HG02678 (cell line): ENCODE data around the gene RETN.

ENCODE experiments used
- ATAC-seq: cut with Tn5 transposase; IDR thresholded peaks from one replicate; pipeline ENCODE4 v1.9.1; 2021; ENCODE audit warnings: mild to moderate bottlenecking, moderate library complexity; ENCODE audit not compliant: unreplicated experiment

Gene RETN, protein sequence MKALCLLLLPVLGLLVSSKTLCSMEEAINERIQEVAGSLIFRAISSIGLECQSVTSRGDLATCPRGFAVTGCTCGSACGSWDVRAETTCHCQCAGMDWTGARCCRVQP

DNA sequence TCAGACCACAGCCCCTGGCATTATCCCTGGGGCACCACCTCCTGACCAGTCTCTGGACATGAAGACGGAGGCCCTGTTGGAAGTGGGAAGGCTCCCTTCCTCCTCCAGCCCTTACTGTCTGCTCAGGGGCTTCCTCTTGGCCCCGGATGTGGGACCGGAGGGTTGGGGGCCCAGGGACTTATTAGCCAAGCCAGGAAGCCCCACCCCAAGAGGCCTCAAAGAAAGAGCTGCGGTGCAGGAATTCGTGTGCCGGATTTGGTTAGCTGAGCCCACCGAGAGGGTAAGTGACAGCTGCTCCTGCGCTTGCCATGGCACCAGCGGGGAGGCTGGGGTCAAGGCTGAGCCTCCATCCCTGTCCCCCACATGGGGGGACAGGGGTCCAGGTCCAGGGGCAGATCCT is at the start of gene RETN:
Gene RETN, plus strand, starts transcription at position 208 of the 400 bp plus-strand sequence. CDS start 278 bp downstream, outside the sequence.
- no peak for ATAC-seq

DNA sequence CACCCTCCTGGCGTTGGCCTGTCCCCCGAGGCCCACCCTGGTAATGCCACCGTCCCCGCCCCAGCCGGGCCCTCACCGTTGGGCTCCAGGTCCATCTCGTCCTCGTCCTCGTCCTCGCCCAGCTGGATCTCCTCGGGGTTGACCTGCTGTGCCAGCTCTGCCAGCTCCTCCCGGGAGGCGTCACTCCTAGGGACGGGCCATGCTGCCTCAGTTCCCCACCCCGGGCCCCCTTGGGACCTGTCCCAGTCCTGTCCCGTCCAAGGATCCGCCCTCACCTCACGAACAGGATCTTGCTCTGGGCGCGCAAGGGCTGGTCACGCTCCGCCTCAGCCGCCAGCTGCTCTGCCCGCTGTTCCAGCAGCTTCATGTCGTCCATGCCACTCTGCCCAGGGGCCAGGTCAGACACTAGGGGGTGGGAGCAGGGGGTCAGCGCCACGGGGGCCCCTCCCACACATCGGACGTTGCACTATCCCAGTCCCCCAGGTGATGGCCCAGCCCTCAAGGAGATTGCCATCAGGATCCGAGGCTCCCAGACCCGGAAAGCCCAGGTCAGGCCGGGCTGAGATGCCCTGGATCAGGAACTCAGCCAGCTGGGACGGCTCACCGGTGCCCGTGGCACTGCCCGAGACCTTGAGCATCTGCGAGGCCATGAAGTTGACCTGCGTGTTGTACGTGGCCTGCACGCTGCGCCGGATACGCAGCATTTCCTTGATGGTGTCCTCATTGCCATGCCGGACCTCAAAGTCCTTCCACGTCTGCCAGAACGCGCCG is 49.0 kb upstream of the RETN start:
- ATAC-seq = no peak

DNA sequence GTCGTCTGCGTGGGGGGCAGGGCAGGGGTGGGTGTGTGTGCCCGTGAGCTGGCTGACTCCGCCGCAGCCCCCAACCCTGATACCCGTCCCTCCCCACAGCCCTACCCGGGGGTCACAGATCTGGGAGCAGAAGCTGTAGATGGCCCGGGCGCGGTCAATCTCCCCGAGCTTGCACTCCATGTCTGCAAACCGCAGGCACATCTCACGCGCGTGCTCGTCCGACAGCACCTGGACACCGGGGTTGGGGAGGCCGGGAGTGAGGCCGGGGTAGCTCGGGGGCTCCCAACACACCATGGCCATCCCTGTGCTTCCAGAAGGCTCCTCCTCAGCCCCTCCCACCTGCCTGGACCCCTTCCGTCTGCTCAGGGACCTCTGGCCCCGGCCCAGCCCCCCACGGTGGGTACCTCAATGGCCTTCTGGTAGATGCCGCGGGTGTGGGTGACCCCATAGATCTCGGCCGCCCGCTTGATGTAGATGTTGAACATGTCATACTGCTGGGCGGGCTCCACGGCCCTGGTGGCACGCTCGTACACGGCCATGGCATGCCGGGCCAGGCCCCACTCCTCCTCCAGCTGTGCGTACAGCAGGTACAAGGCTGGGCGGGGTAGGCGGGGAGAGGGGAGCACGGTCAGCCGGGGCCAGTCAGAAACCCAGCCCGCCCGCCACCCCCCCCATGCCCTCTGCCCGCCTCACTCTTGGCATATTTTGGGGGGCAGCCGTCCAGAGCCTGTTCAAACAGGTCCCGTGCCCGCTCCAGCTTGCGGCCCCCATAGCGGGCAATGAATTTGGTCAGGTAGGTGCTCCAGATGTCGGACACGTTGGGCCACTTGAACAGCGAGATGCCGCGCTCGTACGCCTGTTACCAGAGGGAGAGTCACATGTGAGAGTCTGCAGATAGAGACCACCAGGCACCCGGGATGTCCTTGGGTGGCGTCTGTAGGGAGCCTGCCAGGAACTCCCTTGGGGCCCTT is 48.1 kb upstream of the RETN start:
- no peak for ATAC-seq

DNA sequence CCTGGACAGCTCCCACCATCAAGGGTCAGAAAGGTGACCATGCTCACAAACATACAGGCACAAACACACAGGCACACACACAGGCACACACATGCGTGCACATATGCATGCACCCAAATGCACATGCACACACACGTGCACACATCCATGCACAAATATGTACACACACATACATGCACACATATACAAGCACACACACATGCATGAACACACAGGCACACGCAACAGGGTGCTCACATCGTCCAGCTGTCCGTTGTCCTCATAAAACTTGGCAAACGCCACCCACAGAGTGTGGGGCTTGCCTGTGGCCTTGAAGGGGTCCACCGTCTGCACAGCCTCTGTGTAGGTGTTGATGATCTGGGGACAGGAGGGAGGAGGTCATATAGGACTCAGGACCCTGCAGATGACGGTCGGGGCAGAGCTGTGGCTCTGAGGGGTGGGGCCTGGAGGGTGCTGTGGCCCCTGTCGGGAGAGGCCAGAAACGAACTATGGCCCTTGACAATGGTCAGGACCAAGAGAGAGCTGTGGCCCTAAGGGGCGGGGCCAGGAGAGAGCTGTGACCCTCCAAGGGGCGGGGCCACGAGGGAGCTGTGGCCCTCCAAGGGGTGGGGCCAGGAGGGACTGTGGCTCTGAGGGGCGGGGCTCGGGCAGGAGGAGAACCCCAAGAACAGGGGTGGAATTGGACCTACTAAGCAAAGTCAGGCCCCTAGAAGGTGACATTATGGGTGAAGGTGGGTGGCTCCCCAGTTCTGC is 45.7 kb upstream of the RETN start:
- no peak for ATAC-seq

DNA sequence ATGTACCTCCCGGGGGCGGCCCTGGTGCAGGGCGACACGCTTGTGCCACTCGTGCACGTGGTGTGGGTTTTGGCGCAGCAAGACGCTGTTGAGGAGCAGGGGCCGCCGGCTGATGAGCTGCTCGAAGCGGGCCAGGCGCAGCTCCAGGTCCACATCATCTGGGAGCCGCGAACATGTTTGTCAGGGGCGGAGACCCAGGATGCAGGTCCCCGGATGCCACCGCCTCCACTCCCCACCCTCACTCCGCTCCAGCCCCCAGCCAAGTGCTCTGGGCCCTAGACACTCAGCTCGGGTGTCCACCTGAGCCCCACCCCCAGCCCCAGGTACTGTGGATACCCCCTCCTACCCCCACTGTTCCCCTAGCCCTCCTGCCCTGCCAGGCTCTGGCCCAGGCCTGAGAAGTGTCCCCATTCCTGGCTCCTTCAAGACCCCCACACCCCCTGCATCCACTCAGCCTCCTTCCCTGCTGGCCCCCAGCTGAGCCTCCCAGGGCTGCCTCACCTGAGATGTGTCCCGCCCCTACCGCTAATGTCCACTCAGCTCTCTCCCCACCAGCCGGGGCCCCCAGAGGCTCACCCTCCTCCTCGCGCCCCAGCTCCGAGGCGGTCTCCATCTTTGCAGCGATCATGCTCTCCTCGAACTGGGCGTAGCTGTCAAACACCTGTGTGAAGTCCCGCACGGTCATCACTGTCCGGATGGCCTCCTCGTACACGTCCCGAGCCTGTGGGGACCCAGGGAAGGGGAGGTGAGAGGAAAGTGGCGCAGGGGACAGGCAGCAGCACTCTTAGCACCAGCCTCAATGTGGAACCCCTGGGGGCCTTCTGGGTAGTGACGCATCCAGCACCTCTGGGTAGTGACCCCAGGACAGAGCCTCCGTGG is 44.9 kb upstream of the RETN start:
- ATAC-seq = no peak

DNA sequence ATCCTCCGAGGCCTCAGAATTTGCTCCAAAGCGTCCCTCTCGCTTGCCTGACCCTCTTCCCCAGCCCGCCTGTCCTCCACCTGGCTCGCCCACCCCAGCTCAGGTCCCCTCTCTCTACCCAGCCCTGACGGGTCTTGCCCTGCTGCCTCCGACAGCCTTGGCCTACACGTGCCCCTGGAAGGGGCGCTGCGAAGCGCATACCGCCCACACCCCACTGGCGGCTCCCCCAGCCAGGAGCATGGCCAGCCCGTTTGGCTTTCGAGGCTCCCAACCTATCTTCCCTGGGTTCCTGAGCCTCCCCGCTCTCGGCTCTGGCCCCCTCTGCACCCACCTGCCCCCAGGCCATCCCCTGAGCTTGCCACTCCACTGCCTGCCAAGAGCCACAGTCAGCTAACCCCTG is 44.0 kb upstream of the RETN start:
- ATAC-seq = no peak

DNA sequence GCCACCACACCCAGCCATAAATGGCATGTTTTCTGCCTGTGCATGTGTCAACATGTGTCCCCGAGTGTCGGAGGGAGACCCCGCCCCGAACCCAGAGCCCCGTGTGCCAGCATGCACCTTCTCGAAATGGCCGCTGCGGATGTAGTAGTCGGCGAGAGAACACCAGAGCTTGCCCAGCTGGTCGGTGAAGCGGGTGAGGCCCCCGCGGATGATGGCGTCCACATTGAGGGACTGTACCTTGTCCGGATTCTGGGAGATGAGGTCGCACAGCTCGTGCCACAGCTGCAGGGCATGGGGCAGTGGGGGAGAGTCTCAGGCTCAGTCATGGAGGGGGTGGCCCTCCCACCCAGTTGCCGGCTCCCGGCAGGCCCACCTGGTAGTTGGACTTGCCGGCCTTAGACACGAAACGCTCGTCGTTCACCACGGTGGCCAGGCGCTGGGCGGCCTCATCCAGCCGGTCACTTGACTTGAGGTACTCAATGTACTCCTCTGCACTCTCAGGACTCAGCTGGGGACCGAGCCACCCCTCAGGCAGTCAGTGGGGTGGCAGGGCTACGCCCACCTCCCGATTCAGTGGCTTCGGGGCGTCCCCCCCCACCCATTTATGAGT is 43.0 kb upstream of the RETN start:
- no peak for ATAC-seq

DNA sequence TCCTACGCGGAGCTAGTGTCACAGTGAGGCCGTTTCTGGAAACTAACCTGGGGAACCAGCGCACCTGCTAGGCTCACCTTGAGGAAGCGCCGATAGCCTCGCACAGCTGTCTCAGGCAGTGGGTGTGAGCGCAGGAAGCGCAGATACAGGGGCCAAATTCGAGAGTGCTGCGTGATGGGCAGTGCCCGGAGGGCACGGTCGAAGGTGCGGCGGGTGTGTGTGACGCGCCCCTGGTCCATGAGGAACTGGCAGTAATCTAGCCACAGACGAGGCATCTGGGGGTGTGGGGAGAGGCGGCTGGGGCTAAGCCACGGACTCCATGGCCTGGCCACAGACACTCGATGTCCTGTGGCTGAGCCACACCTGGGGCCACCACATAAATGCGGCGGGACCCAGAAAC is 41.7 kb upstream of the RETN start:
- no peak for ATAC-seq

DNA sequence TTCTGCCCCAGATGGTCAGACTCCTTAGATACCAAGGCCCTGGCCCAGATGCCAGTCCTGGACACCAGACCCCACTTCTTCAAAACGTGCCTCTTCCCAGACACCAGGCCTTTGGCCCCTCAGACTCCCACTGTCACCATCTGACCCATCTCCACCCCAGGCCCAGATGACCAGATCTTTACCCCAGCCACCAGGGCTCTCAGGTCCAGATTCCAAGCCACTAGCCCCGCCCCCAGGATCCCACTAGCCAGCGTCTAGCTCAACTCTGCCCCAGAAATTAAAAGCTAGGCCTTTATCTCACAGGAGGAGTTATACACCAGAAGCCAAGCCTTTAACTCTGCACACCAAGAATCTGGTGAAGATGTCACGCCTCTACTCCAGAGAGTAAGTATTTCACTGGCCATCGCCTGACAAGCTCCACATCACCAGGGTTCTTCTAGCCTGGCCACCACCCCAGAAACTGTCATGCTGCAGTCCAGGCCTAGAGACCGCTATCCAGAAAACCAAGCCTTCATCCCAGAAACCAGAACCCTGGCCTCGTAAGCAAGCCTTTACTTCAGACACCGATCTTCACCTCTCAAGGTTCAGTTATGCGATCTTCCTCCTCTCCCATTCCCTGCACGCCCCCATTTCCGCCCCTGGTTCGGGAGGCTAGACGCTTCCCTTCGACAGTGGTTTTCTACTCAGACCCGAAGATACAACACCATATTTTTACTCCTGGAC is 40.1 kb upstream of the RETN start:
- no peak for ATAC-seq

DNA sequence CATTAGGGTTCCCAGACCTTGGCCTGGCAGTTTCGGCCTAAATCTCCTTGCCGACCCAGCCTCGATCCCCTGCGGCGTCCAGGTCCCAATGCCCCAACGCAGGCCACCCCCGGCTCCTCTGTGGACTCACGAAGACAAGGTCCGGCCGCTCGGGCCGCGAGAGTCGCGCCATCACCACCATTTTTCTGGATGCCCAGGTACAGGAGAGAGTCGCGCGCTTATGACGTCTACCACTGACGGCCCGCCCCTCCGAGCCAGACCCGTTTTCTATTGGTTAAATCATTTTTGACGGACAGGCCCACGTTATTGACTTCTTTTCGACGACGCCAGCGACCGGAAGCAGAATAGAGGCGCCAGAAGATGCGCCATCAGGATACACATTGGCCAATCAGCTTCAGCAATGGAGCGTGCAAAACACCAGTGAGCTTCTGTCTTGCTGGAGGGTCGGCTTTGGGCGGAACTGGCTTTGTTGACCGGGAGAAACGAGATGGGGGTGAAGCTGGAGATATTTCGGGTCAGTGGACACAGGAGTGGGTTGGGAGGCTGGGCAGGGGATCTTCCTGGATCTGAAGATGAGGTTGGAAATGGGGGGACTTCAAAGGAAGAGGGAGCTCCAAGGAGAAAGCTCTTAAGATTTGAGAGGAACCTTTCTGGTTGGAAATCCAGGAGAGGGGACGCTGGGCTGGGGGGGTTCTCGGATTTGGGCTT is 39.3 kb upstream of the RETN start, which contains the start of the genes PET100 and XAB2:
Gene PET100, plus strand, starts transcription at position 447 of the 708 bp plus-strand sequence. Its CDS starts 41 bp downstream, at position 488.
Gene XAB2, minus strand, starts transcription at position 199 of the 708 bp plus-strand sequence. Its CDS starts 18 bp downstream, at position 181.
- peak; percentile 89 for ATAC-seq

DNA sequence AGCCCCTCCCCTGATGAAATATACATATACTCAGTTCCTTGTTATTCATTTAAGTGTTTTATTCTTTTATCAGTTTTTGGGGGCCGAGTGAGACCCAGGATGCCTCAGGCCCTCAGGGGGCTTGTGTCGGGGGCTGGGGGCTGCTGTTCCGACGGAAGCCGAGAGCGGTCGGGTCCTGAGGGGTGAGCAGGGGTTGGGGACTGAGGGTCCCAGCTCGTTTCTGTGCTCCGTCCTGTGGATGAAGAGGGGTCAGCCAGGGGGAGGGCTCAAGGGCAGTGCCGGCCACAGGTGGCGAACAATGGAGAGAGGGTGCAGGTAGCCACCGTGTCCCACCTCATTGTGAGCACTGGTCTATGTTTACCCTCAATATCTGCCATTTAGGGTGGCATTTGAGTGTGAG is 37.3 kb upstream of the RETN start:
- ATAC-seq = no peak

DNA sequence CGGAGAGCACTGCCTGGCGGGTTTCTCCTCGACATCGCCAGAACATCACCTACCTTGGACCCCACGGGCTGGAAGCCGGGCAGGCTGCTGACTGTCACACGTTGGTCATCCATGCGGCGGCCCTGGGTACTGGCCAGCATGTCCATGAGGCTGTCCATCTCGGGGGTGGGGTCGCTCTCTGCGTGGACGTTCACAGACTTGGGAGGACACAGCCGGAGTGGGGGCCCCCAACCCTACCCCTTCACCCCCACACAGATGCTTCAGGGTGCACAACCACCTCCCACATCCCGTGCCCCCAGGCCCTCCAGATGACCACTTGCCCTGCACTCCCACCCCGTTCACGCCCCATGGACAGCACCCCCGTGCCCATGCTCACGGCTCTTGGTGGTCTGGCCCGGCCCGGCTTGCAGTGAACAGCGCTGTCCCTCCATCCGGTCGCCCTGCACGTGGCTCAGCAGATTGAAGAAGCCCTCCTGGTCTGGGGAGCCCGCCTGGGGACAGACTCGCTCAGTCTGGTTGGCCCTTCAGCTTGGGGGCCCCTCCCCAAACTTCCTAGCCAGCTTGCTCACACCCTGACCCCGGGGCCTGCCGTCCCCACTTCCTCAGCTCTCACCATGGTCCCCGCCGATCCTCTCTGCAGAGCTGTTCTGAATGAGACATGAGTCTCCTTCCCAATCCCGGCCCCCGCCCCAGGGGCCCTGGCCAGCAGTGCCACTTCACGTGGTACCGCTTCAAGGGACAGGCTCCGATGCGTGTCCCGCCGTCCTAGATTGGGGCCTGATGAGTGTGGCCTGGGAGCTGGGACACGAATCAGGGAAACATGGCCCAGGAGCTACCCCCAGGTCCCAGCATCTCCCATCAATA is 36.3 kb upstream of the RETN start:
- no peak for ATAC-seq

DNA sequence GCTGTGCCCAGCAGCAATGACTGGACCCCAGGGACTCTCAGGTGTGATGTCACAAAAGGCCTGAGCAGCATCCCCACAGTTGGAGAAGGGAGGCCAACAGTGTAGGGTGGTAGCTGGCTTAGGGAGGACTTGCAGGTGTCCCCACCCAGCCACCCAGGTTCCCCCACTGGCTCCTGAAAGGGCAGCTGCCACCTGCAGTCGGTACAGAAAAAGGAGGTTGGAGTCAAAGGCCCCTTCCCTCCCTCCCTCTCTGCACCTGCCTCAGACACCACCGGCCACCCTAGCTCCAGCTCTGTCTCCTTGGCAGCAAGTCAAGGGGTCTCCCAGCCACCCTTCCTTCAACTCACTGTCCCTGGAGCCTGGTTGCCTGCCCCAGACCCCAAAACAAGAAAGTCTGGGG is 35.2 kb upstream of the RETN start, which contains the start of gene PCP2:
Gene PCP2, minus strand, starts transcription at position 22 of the 400 bp plus-strand sequence. CDS start 262 bp downstream, outside the sequence.
- ATAC-seq = no peak

DNA sequence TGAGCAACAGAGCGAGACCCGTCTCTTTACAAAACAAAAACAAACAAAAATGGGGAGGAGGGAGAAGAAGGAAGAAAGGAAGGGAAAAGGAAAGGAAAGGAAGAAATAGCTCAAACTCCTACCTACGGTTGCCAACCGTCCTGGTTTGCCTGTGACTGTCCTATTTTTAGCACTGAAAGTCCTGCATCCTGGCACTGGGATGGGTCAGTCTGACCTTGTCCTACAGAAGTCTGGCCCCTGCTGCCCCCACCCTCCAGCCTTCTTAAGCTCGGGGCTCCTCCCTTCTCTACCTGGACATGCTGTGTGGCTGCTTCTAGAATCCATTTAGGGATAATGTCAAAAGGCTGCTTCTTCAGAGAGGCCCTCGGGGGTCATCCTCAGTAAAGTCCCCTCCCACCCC is 33.2 kb upstream of the RETN start:
- ATAC-seq = no peak

DNA sequence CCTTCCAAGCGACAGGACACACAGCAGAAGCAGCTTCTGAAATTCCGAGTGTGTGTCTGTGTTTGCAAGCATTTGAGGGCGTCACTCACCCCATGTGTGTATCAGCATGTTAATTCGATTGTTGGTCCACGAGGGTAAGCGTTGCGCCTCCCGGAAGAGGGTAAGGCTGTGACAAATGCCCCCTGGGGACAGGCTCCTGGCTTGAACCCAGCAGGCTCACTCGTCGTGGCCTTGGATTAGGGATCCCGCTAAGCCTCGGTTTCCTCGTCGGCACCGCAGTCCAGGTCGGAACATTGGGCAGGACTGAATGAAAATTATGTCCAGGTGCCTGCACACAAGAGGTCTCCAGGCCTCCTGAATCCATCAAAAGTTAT is 32.5 kb upstream of the RETN start:
- no peak for ATAC-seq

DNA sequence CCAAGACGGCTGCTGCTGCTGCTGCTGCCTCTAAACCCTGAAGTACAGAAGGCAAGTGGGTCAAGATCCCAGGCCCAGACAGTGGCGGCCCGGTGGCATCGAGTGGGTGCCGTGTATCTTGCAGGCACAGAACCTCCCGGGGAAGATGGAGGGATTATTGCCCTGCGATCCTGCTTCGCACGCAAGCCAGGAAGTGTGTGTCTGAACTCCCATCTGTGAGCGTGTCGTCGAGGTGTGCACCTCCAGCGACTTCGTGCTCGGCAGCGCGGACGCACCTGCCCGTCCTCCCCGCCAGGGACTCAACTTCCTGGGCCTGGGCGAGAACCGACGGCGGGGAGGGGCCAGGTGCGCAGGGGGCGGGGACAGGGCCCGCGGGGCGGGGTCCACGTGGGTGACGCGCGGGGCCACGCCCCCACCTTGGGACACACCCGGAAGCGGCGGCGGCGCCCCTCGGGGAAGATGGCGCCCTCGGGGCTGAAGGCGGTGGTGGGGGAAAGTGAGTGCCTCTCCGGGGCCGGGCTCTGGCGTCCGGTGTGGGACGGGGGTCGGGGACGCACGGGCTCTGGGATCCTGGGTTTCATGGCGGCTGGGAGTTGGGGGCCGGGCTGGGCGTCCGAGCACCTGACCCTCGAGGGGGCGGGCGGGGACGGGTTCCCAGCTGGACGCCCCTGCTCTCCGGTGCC is 32.0 kb upstream of the RETN start, which contains the start of gene STXBP2:
Gene STXBP2, plus strand, starts transcription at position 420 of the 683 bp plus-strand sequence. Its CDS starts 40 bp downstream, at position 460.
- ATAC-seq = peak; percentile 72
